Bronchial epithelial cell (primary cell): ENCODE data around the gene CHST11. TPM values are rescaled to one million over a fixed set of nuclear protein-coding genes. Genes with fewer than 3 reads are reported as not detected.

ENCODE experiments used
- DNase-seq: peaks from one replicate; pipeline ENCODE4 v3.0.0-alpha.2; 2010; ENCODE audit warnings: low read depth
- FAIRE-seq: peaks from 2 replicates; lab custom pipeline; 2011; peaks lifted over from hg19 to GRCh38; lab: Jason Lieb, UNC
- H3K27me3 ChIP-seq: 2 replicates; pipeline ENCODE4 v1.5.1; 2011; ENCODE audit warnings: low read length; ENCODE audit not compliant: control insufficient read depth, insufficient read depth
- H3K36me3 ChIP-seq: 2 replicates; pipeline ENCODE4 v1.5.1; 2011; ENCODE audit warnings: low read length; ENCODE audit not compliant: control insufficient read depth, insufficient read depth
- H3K4me3 ChIP-seq: 2 replicates; pipeline ENCODE4 v1.5.1; 2011; ENCODE audit warnings: mild to moderate bottlenecking, low read depth, low read length, control low read depth
- CTCF ChIP-seq: IDR thresholded peaks from 2 replicates; pipeline ENCODE4 v1.5.1; 2011; ENCODE audit warnings: mild to moderate bottlenecking, moderate library complexity, low read length, control low read depth, inconsistent platforms; ENCODE audit not compliant: insufficient read depth, severe bottlenecking
- total RNA-seq: library from RNA; depleted of rRNA; stranded (reverse); fragments of >200 nt; gene quantifications from 2 replicates; pipeline ENCODE4 v1.2.1, GENCODE V29; 2014

CHST11 gene
- total RNA-seq, 1 donor from 2014 or later = 7.9 TPM

GRCh38 chr12:104439137-104439536 lies 17.6 kb upstream of the CHST11 start:
- DNase-seq = no peak
- FAIRE-seq = no peak

GRCh38 chr12:104443008-104443407 lies 13.7 kb upstream of the CHST11 start:
- Histone ChIP-seq H3K27me3 (peaks cover 5% of the 10 kb centered on the region), H3K36me3 (no peaks in the 10 kb centered on the region), H3K4me3 (no peak overlapping the region)
- no peak for DNase-seq
- no peak for FAIRE-seq
- TF ChIP-seq CTCF = no peak

More at GRCh38 chr12:104439137-104439536, 17.6 kb upstream of the CHST11 start:
- Histone ChIP-seq H3K4me3 (no peak overlapping the region), H3K36me3 (no peaks in the 10 kb centered on the region), H3K27me3 (peaks cover 5% of the 10 kb centered on the region)
- TF ChIP-seq CTCF = no peak

GRCh38 chr12:104446646-104447421 lies 9.9 kb upstream of the CHST11 start:
- DNase-seq = no peak
- Histone ChIP-seq H3K36me3 (no peaks in the 10 kb centered on the region), H3K27me3 (peaks cover 2% of the 10 kb centered on the region), H3K4me3 (no peak overlapping the region)
- FAIRE-seq = no peak
- TF ChIP-seq CTCF = no peak

- FAIRE-seq (no peak), DNase-seq (no peak)
- peaks cover 1% of the 10 kb centered on the region for H3K27me3 ChIP-seq
- H3K4me3 ChIP-seq = no peak overlapping the region
- no peak for TF ChIP-seq CTCF
- no peaks in the 10 kb centered on the region for H3K36me3 ChIP-seq
Measured at GRCh38 chr12:104448031-104448430, 8.7 kb upstream of the CHST11 start.

GRCh38 chr12:104448451-104448850 lies 8.3 kb upstream of the CHST11 start:
- Histone ChIP-seq H3K36me3 (no peaks in the 10 kb centered on the region), H3K4me3 (no peak overlapping the region), H3K27me3 (no peaks in the 10 kb centered on the region)
- no peak for FAIRE-seq
- no peak for TF ChIP-seq CTCF
- DNase-seq = no peak
